Measurements from ENCODE around the gene C2orf72. TPM values are rescaled to one million over a fixed set of nuclear protein-coding genes. Genes with fewer than 3 reads are reported as not detected.

C2orf72 gene
- total and polyA plus RNA-seq, 2 of the 13 experiments (the other 11 are each of a cell fraction or from before 2014, with no cell fraction given), result 147 to 203 TPM

DNA sequence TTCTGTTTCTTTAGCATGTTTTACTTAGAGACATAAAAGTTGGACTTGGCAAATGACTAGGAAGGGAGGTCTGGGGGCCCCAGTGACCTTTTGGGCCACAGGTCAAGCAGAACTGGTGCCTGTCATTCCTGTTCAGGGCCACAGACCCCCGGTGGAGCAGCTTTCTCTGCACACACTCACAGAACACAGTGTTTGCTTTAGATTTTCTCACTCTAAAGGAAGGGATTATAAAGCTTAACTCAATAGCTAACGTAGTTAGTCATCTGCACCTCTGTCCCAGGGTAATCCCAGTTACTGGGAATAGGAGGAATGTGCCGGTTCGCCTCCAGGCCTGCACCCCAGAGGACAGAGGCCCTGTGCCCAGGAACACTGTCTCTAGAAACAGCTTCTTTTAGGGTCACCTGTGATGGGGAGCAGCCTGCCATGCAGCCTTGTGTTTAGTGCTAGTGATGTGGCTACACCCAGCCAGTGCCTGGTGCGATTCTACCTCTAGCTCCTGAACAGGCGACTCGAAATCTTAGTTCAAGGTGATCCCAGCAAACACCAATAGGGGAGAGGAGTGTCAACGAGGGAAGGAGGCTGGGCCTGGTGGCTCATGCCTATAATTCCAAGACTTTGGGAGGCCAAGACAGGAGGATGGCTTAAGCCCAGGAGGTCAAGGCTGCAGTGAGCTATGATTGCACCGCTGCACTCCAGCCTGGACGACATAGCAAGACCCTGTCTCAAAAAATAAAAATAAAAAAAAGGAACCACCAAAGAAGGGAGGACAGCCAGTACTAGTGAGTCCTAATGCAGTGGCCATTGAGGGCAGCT lies 29.8 kb upstream of the C2orf72 start (continued):
- TF ChIP-seq, protein P1, sequence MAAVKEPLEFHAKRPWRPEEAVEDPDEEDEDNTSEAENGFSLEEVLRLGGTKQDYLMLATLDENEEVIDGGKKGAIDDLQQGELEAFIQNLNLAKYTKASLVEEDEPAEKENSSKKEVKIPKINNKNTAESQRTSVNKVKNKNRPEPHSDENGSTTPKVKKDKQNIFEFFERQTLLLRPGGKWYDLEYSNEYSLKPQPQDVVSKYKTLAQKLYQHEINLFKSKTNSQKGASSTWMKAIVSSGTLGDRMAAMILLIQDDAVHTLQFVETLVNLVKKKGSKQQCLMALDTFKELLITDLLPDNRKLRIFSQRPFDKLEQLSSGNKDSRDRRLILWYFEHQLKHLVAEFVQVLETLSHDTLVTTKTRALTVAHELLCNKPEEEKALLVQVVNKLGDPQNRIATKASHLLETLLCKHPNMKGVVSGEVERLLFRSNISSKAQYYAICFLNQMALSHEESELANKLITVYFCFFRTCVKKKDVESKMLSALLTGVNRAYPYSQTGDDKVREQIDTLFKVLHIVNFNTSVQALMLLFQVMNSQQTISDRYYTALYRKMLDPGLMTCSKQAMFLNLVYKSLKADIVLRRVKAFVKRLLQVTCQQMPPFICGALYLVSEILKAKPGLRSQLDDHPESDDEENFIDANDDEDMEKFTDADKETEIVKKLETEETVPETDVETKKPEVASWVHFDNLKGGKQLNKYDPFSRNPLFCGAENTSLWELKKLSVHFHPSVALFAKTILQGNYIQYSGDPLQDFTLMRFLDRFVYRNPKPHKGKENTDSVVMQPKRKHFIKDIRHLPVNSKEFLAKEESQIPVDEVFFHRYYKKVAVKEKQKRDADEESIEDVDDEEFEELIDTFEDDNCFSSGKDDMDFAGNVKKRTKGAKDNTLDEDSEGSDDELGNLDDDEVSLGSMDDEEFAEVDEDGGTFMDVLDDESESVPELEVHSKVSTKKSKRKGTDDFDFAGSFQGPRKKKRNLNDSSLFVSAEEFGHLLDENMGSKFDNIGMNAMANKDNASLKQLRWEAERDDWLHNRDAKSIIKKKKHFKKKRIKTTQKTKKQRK (IDR thresholded peaks at IDR 0.05; ENCODE audit: low read length), result no peak
- TF ChIP-seq, protein P2, sequence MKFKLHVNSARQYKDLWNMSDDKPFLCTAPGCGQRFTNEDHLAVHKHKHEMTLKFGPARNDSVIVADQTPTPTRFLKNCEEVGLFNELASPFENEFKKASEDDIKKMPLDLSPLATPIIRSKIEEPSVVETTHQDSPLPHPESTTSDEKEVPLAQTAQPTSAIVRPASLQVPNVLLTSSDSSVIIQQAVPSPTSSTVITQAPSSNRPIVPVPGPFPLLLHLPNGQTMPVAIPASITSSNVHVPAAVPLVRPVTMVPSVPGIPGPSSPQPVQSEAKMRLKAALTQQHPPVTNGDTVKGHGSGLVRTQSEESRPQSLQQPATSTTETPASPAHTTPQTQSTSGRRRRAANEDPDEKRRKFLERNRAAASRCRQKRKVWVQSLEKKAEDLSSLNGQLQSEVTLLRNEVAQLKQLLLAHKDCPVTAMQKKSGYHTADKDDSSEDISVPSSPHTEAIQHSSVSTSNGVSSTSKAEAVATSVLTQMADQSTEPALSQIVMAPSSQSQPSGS (CRISPR knock-in tag; IDR thresholded peaks at IDR 0.05), result 0 out of 2 replicates have a peak, but pooled peaks have one; percentile 22
- TF ChIP-seq ZIK1 (CRISPR knock-in tag; IDR thresholded peaks at IDR 0.05; ENCODE audit: borderline replicate concordance, low read depth), result no peak
- TF ChIP-seq, protein P3, sequence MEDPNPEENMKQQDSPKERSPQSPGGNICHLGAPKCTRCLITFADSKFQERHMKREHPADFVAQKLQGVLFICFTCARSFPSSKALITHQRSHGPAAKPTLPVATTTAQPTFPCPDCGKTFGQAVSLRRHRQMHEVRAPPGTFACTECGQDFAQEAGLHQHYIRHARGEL (CRISPR knock-in tag; IDR thresholded peaks at IDR 0.05), result no peak
- TF ChIP-seq SP140L (CRISPR knock-in tag; IDR thresholded peaks at IDR 0.05; ENCODE audit: borderline replicate concordance), result no peak
- no peak for TF ChIP-seq MED13 (CRISPR knock-in tag; IDR thresholded peaks at IDR 0.05)
- TF ChIP-seq, protein P4, sequence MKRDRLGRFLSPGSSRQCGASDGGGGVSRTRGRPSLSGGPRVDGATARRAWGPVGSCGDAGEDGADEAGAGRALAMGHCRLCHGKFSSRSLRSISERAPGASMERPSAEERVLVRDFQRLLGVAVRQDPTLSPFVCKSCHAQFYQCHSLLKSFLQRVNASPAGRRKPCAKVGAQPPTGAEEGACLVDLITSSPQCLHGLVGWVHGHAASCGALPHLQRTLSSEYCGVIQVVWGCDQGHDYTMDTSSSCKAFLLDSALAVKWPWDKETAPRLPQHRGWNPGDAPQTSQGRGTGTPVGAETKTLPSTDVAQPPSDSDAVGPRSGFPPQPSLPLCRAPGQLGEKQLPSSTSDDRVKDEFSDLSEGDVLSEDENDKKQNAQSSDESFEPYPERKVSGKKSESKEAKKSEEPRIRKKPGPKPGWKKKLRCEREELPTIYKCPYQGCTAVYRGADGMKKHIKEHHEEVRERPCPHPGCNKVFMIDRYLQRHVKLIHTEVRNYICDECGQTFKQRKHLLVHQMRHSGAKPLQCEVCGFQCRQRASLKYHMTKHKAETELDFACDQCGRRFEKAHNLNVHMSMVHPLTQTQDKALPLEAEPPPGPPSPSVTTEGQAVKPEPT (CRISPR knock-in tag; IDR thresholded peaks at IDR 0.05; ENCODE audit: low read depth), result no peak
- TF ChIP-seq FOXA1 (IDR thresholded peaks at IDR 0.05), result no peak
- peak; percentile 69 for TF ChIP-seq FOXA1 (CRISPR knock-in tag; IDR thresholded peaks at IDR 0.05)
- TF ChIP-seq, protein P5, sequence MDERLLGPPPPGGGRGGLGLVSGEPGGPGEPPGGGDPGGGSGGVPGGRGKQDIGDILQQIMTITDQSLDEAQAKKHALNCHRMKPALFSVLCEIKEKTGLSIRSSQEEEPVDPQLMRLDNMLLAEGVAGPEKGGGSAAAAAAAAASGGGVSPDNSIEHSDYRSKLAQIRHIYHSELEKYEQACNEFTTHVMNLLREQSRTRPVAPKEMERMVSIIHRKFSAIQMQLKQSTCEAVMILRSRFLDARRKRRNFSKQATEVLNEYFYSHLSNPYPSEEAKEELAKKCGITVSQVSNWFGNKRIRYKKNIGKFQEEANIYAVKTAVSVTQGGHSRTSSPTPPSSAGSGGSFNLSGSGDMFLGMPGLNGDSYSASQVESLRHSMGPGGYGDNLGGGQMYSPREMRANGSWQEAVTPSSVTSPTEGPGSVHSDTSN (CRISPR knock-in tag; IDR thresholded peaks at IDR 0.05), result no peak
- TF ChIP-seq ZNF780A (CRISPR knock-in tag; IDR thresholded peaks at IDR 0.05), result no peak

Data from HepG2 (cell line).